GM12874 (cell line): ENCODE data around the gene SECTM1.

ENCODE experiments used
- CTCF ChIP-seq: IDR thresholded peaks from 2 replicates; pipeline ENCODE4 v1.5.1; 2011; ENCODE audit warnings: low read depth, mild to moderate bottlenecking, control low read depth, low read length, moderate library complexity; ENCODE audit not compliant: insufficient read depth

SECTM1 gene

GRCh38 chr17:82344175-82344907 is 10.8 kb upstream of the SECTM1 start:
- no peak for TF ChIP-seq CTCF

GRCh38 chr17:82343560-82343959 is 10.0 kb upstream of the SECTM1 start:
- TF ChIP-seq CTCF, result no peak

GRCh38 chr17:82342361-82343079 is 9.0 kb upstream of the SECTM1 start:
- no peak for TF ChIP-seq CTCF

- no peak for TF ChIP-seq CTCF
Observed at GRCh38 chr17:82339634-82340580, 6.3 kb upstream of the SECTM1 start.

- no peak for TF ChIP-seq CTCF
Observed at GRCh38 chr17:82338858-82339633, 5.5 kb upstream of the SECTM1 start.

- no peak for TF ChIP-seq CTCF
Observed at GRCh38 chr17:82334622-82335394, 1.2 kb upstream of the SECTM1 start.
